NCI-H526 (cell line): ENCODE results near the gene PID1.

Experiments
- DNase-seq, 2 experiments: peaks; one replicate each; lab custom pipeline; 2025; lab: John Stamatoyannopoulos, UW

The PID1 gene

GRCh38 chr2:229261076-229261475 is 10.0 kb downstream of the PID1 start:
- DNase-seq: no peak

DNA sequence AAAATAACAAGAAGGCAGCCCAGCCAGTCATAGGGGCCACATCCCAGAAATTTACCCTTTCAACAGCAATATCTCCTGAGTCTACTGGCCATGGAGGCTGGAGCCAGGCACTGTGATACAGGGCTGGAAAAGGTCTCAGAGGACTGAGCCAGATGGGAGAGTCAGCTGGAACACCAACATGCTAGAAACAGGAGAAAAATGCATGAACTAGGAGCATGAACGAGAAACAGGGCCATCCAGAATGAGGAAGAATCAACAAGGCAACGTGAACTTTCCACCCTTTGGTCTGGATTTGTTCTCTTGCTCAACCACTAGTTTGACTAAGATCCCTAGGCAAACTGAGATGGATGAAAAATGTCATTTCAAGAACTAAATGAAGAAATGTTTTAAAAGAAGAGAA is 13.1 kb downstream of the PID1 start:
- DNase-seq: no peak

DNA sequence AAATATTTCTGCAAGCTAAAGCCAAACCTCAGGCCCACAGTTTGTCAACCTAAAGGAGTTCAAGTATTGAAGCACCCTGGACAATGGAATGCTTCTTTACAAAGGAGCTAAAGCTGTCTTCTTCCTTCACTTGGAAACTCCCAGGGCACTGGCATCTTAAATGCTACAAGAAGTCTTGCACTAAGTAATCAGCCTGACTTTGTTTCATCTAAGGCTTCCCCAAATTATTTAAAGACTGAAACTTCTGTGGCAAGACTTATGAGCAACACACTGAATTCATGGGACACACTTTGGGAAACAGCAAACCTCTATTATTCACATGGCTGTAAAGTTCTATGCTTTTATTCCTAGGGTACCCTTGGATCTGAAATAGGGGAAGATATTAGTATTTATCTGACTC is 14.7 kb downstream of the PID1 start:
- no peak for DNase-seq

DNA sequence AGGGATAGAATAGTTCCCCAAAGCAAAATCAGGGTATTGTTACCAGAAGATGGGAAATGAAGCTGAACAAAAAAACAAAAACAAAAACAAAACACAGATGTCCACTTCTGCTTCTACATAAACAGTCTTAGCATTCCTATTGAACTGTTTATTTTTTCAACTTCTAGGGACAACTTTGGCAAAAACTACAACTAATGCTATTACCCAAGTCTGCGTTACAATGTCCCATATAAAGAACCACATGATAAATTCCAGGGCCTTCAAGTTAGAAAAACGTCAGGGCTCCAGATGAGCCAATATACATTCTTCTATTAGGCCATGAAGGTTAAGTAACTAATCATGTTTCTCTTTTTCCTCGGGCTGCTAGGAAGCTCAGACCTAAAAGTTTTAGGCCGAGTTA is 16.9 kb downstream of the PID1 start:
- no peak for DNase-seq

DNA sequence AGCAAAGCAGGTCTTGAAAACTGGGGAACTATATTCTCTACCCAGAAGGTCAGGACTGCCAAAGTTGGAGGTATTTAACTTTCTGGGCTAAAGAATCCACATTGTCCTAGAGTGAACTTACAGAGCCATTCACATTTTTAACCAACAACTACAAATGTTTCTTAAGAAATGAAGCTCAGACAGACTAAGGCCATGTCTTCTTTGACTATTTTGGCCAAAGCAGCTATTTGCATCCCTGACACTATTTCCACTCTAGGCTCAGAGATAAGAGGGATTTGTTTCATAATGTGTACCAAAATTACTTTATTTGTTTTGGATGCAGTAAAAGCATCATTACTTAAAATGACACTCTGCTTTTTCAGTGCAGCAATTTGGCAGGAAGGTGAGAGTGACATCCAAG is 18.1 kb downstream of the PID1 start:
- no peak for DNase-seq

GRCh38 chr2:229252280-229252679 is 18.8 kb downstream of the PID1 start:
- no peak for DNase-seq

GRCh38 chr2:229249536-229249935 is 21.6 kb downstream of the PID1 start:
- DNase-seq: no peak

DNA sequence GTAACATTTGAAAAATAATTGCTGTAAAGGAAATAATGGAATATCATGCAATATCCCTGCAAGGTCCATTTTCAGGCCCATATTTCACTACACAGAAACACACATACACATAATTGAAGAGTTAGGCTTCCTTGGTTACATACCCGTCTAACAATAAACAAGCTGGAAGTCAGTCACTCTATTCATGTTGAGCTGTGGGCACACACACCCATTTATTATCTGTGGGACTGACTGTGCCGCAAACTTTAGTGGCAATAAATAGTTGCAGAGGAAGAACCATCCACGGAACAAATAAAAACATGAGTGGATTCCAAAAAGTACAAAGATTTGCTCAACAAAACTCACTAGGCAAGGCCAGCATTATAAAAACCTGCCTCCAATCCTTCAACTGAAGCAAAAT is 24.8 kb downstream of the PID1 start:
- DNase-seq: no peak

DNA sequence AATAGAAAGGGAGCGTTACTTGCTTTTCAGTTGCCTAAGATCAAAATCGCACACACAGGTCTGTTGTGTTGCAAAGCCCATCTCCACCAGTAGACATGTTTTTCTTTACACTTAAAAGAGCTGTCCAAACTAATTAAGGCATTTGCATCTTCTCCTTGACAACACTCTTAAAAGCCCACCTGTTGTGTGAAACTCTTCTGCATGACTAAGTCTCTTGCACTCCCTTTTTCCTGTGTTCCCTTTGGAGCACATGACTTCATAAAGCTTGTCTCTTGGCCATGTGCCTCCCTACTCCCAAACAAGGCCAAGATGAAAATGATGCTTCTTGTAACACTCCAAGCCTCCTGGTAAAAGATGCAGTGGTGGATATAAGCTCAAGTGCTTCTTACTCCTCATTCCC is 26.1 kb downstream of the PID1 start:
- no peak for DNase-seq

- DNase-seq: no peak
Observed at GRCh38 chr2:229243890-229244560, 27.1 kb downstream of the PID1 start.

DNA sequence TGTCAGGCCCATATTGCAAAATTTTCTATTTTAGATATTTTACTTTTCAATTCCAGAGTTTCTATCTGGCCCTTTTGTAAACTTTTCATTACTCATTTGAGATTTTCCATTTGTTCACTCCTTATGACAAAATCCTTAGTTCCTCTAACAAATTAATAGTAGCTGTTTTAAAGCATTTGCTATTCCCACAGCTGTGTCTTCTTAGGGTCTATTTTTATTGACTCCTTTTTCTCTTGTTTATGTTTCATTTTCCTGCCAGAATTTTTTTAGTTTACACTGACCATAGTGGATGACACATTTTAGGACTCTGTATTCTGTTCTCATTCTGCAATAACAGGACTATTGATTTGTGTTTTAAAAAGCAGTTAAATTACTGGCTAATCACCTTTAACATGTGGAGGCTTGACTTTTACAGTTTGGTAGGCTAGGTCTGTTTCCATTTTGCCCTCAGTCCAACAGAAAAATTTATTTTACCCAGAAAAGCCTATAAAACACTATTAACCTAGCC is 30.0 kb downstream of the PID1 start:
- no peak for DNase-seq

DNA sequence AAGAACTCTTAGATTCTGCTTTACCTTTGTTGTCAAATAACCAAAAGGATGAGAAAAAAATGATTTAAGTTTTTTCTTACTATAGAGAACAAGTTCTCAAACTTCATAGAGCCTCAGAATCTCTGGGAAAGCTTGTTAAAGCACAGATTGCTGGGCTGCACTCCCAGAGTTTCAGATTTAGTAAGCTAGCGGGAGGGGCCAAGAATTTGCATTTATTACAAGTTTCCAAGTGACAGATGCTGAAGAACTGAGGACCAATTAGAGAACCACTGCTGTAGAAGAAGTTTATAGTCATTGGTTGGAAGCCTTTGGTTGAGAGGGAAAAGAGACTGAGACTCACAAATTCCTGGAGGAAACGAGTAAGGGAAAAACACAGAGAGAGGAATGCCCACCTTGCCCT is 32.1 kb downstream of the PID1 start:
- no peak for DNase-seq

DNA sequence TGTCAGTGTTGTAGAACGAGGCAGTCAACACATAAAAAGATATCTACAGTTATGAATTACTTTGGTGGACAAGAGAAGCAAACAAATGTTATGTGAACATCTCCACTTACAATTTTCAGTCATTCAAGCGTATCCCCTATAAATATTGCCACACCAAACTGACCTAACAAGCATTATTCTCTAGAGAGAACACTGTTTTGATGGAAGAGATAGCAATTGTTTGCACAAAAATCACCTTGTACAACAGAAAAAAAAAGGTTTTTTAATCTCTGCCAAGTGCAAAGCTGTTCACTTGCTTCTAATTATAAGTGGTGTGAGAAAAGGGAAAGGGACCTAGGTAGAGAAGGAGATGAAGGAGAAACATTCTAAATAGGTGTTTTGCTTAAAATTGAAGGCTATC is 33.8 kb downstream of the PID1 start:
- DNase-seq: no peak

DNA sequence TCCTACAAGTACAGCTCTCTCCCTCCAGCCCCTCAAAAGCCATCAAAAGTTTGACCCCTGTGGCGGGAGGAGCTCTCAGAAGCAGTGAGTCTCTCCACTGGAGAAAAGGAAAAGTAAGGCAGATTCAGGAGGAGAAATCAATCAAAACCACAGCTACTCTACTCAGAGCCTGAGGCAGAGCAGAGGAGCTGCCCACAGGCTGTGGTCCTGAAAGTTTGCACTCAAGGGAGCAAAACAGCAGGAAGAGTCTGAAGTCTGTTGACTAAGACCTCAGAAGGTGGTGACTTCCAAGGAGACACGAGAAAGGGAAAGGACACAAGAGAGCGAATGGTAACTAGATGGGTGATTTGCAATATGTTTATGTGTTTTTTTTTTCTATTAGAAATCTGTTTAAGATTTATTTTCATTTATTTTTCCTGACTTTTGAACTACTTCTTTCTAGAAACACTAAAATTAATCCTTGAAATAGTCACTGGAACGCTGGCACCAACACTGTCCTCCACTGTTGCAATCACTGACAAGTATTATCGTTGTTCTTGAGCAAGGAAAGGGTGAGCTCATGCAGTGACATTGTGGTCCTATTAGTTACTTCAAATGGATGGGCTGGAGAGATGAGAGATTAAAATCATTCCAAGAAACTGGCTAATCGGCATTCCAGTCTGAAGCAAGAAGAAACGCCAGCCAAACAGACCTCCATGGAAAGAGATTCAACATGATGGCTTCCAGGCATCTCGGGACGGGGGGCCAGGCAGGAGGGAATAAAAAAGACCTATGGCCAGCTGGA is 35.8 kb downstream of the PID1 start:
- DNase-seq: no peak

GRCh38 chr2:229231885-229232284 is 39.2 kb downstream of the PID1 start:
- no peak for DNase-seq

DNA sequence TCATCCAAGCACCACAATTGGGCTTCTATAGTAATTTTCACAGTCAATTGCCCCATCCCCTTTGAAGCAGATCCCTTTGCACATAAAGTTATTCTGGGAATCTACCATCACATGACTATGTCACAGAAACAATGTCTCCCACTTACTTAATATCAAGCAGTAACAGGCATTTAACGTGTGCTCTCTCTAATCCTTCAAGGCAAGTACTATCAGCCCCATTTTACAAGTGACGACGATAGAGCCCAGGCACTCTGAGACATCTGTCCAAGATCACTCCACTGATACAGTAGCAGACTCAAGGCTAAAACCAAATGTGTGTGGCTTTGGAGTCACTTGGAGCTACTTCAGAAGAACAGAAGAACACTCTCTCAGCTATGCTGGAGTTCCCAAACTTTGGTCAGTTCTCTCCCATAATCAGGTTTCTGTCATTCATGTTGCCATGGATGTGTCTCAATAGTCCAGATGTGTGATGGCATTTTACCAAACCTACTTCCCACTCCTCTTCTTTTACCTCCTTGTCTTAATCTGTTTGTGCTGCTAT is 39.7 kb downstream of the PID1 start:
- no peak for DNase-seq

GRCh38 chr2:229230911-229231310 is 40.2 kb downstream of the PID1 start:
- DNase-seq: no peak

- DNase-seq: no peak
Observed at GRCh38 chr2:229230256-229230655, 40.8 kb downstream of the PID1 start.

- DNase-seq: no peak
Observed at GRCh38 chr2:229226382-229226781, 44.7 kb downstream of the PID1 start.

GRCh38 chr2:229223107-229223506 is 48.0 kb downstream of the PID1 start:
- no peak for DNase-seq

GRCh38 chr2:229221641-229222040 is 49.4 kb downstream of the PID1 start:
- no peak for DNase-seq

DNA sequence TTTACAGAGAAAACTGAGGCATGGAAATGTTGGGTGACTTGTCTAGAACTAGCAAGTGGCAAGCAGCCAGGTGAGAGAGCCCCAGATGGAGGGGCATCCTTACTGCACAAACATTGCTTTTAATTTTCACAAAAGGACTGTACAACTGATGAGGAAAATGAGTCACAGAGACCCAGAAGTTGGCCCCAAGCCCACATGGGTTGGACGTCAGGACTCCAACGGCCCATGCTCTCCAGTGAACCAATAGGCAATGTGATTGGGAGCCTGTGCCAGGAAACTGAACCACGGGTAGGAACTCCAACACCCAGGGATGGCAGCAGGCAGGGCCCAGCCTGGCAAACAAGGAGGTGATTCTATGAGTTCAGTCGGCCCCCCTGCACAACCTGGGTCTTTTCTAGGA is 50.8 kb downstream of the PID1 start:
- DNase-seq: no peak

GRCh38 chr2:229218329-229218921 is 52.7 kb downstream of the PID1 start:
- DNase-seq: no peak
